Measurements from ENCODE around the gene FOXD2.
A peak's percentile ranks its signal among the peaks of the same experiment; 100 is the strongest.

FOXD2 gene

GRCh38 chr1:47437447-47438164 lies at the start of gene FOXD2:
FOXD2 (plus strand) TSS chr1:47438044; CDS start chr1:47438136, 92 bp downstream.
- DNase-seq = peak; percentile 75

GRCh38 chr1:47388891-47389238 lies 49.0 kb upstream of the FOXD2 start:
- peak; percentile 56 for DNase-seq

GRCh38 chr1:47389731-47390130 lies 48.1 kb upstream of the FOXD2 start:
- no peak for DNase-seq

GRCh38 chr1:47390843-47391242 lies 47.0 kb upstream of the FOXD2 start:
- no peak for DNase-seq

- no peak for DNase-seq
Observed at GRCh38 chr1:47393141-47393540, 44.7 kb upstream of the FOXD2 start.

- DNase-seq = no peak
Observed at GRCh38 chr1:47395433-47395832, 42.4 kb upstream of the FOXD2 start.

GRCh38 chr1:47396671-47397196 lies 41.1 kb upstream of the FOXD2 start:
- DNase-seq = no peak

- DNase-seq = no peak
Observed at GRCh38 chr1:47399138-47399845, 38.6 kb upstream of the FOXD2 start.

- no peak for DNase-seq
Observed at GRCh38 chr1:47399846-47400155, 38.0 kb upstream of the FOXD2 start.

GRCh38 chr1:47401761-47402160 lies 36.1 kb upstream of the FOXD2 start:
- no peak for DNase-seq

- DNase-seq = no peak
Observed at GRCh38 chr1:47402591-47402990, 35.3 kb upstream of the FOXD2 start.

GRCh38 chr1:47403321-47403910 lies 34.4 kb upstream of the FOXD2 start:
- no peak for DNase-seq

GRCh38 chr1:47405697-47406096 lies 32.1 kb upstream of the FOXD2 start:
- no peak for DNase-seq

- no peak for DNase-seq
Observed at GRCh38 chr1:47406966-47407365, 30.9 kb upstream of the FOXD2 start.

GRCh38 chr1:47407481-47407880 lies 30.4 kb upstream of the FOXD2 start:
- DNase-seq = peak; percentile 36

GRCh38 chr1:47409311-47410067 lies 28.4 kb upstream of the FOXD2 start:
- DNase-seq = peak; percentile 90

GRCh38 chr1:47410068-47410455 lies 27.8 kb upstream of the FOXD2 start:
- no peak for DNase-seq

GRCh38 chr1:47411436-47411835 lies 26.4 kb upstream of the FOXD2 start:
- peak; percentile 58 for DNase-seq

- DNase-seq = no peak
Observed at GRCh38 chr1:47412437-47412836, 25.4 kb upstream of the FOXD2 start.

GRCh38 chr1:47415728-47416318 lies 22.0 kb upstream of the FOXD2 start, which contains the start of gene FOXE3:
FOXE3 (plus strand) TSS chr1:47416285; CDS start chr1:47416316, 31 bp downstream.
- no peak for DNase-seq

- DNase-seq = no peak
Observed at GRCh38 chr1:47416319-47417169, 21.3 kb upstream of the FOXD2 start.
